NB4 (cell line): ENCODE results near the gene BIRC7.

Source experiments
- DNase-seq: peaks from one replicate; pipeline ENCODE4 v3.0.0; 2010; ENCODE audit warnings: low read depth
- H3K4me3 ChIP-seq: one replicate; pipeline ENCODE4 v1.5.1; 2011; ENCODE audit warnings: mild to moderate bottlenecking, low read depth, low read length, moderate library complexity
- MYC ChIP-seq: IDR thresholded peaks from 2 replicates; pipeline ENCODE4 v1.6.1; 2011; ENCODE audit warnings: low read depth, low read length
- POLR2A ChIP-seq: IDR thresholded peaks from 2 replicates; pipeline ENCODE4 v1.6.1; 2011; ENCODE audit warnings: mild to moderate bottlenecking; ENCODE audit not compliant: insufficient read length; ENCODE audit errors: extremely low read depth
- TF ChIP-seq, protein P1 (sequence below): IDR thresholded peaks from one replicate; pipeline ENCODE4 v1.5.1; 2012; ENCODE audit warnings: low read depth, low read length
- TF ChIP-seq, protein P2 (sequence below): IDR thresholded peaks from 2 replicates; pipeline ENCODE4 v1.6.1; 2011; ENCODE audit warnings: low read depth, low read length

Gene BIRC7

GRCh38 chr20:63261795-63262528 is 26.3 kb downstream of the BIRC7 start:
- TF ChIP-seq, protein P1, sequence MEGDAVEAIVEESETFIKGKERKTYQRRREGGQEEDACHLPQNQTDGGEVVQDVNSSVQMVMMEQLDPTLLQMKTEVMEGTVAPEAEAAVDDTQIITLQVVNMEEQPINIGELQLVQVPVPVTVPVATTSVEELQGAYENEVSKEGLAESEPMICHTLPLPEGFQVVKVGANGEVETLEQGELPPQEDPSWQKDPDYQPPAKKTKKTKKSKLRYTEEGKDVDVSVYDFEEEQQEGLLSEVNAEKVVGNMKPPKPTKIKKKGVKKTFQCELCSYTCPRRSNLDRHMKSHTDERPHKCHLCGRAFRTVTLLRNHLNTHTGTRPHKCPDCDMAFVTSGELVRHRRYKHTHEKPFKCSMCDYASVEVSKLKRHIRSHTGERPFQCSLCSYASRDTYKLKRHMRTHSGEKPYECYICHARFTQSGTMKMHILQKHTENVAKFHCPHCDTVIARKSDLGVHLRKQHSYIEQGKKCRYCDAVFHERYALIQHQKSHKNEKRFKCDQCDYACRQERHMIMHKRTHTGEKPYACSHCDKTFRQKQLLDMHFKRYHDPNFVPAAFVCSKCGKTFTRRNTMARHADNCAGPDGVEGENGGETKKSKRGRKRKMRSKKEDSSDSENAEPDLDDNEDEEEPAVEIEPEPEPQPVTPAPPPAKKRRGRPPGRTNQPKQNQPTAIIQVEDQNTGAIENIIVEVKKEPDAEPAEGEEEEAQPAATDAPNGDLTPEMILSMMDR = no peak
- TF ChIP-seq, protein P2, sequence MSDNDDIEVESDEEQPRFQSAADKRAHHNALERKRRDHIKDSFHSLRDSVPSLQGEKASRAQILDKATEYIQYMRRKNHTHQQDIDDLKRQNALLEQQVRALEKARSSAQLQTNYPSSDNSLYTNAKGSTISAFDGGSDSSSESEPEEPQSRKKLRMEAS = no peak
- TF ChIP-seq POLR2A (no peak), MYC (no peak)
- H3K4me3 ChIP-seq = no peak overlapping the region
- DNase-seq = no peak

- TF ChIP-seq MYC (no peak), POLR2A (no peak)
- TF ChIP-seq, protein P1 = no peak
- TF ChIP-seq, protein P2 = no peak
- DNase-seq = no peak
- no peak overlapping the region for H3K4me3 ChIP-seq
These were observed 27.1 kb downstream of the BIRC7 start for GRCh38 chr20:63262836-63263235.

DNA sequence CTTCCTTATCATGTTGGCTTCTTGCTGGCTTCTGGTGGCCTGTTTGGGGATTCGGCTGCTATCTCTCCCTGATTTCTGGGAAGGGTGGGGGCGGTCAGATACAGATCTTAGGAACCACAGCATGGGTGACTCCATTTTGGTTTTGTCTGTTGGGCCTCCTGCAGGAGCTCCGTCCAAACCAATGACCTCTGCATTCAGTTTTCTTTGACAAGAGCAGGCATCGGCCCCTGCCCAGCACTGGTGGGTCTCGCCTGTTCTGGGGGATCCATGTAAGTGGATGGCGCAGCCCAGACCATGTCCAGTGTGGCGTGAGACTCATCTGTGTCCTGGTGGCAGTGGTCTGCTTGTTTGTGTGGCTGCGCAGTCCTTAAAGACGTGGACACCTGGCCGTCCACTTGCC is 28.3 kb downstream of the BIRC7 start:
- TF ChIP-seq, protein P2 = no peak
- no peak for TF ChIP-seq MYC
- TF ChIP-seq, protein P1 = no peak
- no peak for TF ChIP-seq POLR2A
- H3K4me3 ChIP-seq = no peak overlapping the region
- DNase-seq = no peak

DNA sequence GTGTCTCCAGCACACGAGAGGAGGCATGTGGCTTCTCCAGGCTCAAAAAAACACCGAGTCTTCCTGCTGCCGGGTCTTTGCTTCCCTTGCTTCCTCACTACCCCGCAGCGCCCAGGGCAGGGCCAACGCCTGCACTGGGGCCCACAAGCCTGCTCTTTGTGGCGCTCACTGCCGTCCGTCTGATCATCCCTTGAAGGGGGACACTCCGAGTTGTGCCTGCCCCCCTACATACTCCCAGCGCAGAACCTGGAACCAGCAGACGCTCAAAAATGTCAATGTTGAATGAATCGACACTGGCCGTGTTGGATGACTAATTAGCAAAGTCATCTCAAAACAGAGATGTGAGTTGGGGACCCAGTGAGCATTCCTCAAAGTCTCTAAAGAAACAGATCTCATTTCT is 28.8 kb downstream of the BIRC7 start:
- no peak for DNase-seq
- no peak overlapping the region for H3K4me3 ChIP-seq
- TF ChIP-seq POLR2A = no peak
- TF ChIP-seq MYC = no peak
- TF ChIP-seq, protein P2 = no peak
- TF ChIP-seq, protein P1 = no peak

GRCh38 chr20:63265891-63266515 is 30.3 kb downstream of the BIRC7 start:
- H3K4me3 ChIP-seq = no peak overlapping the region
- DNase-seq = no peak

More at GRCh38 chr20:63265891-63266515, 30.3 kb downstream of the BIRC7 start:
- TF ChIP-seq, protein P1 = no peak
- no peak for TF ChIP-seq POLR2A
- no peak for TF ChIP-seq MYC
- TF ChIP-seq, protein P2 = no peak
